Caco-2 (cell line): Measurements from ENCODE around the gene LMAN2L. TPM values are rescaled to one million over a fixed set of nuclear protein-coding genes. Genes with fewer than 3 reads are reported as not detected.

Experiments
- BruUV-seq: library from RNA; stranded (reverse); fragments of 400-500 nt; replicated peaks from 2 replicates; lab custom pipeline; 2021; lab: Mats Ljungman, UMichigan
- CTCF ChIA-PET: fragments of 300-600 bp; sonication (Branson Sonifier 250); formaldehyde crosslinking; loops from one replicate; lab custom pipeline; 2022; ENCODE audit warnings: antibody characterized with exemption; lab: Charles Lee
- POLR2A ChIA-PET: fragments of 300-600 bp; sonication (Branson Sonifier 250); formaldehyde crosslinking; loops from one replicate; lab custom pipeline; 2022; ENCODE audit warnings: antibody characterized with exemption; lab: Charles Lee
- DNase-seq, 2 experiments: peaks; one replicate each; pipeline versions ENCODE4 v3.0.0 to v3.0.0-alpha.2; 2020 to 2022
- H3K27me3 ChIP-seq: replicated peaks from 2 replicates; pipeline ENCODE4 v1.6.0; 2011; ENCODE audit warnings: low read length; ENCODE audit not compliant: control insufficient read depth, insufficient read depth
- H3K36me3 ChIP-seq: 2 replicates; pipeline ENCODE4 v1.5.1; 2011; ENCODE audit warnings: low read length; ENCODE audit not compliant: control insufficient read depth, insufficient read depth
- H3K4me1 ChIP-seq: fragments of 250-450 bp; sonication (Bioruptor Pico); 2 replicates; pipeline ENCODE4 v1.5.1; 2020; ENCODE audit warnings: mild to moderate bottlenecking
- H3K4me3 ChIP-seq: 2 replicates; pipeline ENCODE4 v1.5.1; 2011; ENCODE audit warnings: low read depth, mild to moderate bottlenecking, control low read depth, low read length
- H3K9me3 ChIP-seq: fragments of 250-450 bp; sonication (Bioruptor Pico); 2 replicates; pipeline ENCODE4 v1.5.1; 2020; ENCODE audit warnings: mild to moderate bottlenecking, moderate library complexity
- H3K27ac Mint-ChIP-seq: one replicate; pipeline ENCODE4 v1.8.0; 2022; ENCODE audit warnings: mixed read lengths; ENCODE audit not compliant: unreplicated experiment
- H3K27me3 Mint-ChIP-seq: one replicate; pipeline ENCODE4 v1.8.0; 2022; ENCODE audit warnings: mixed read lengths; ENCODE audit not compliant: insufficient read depth, unreplicated experiment
- H3K36me3 Mint-ChIP-seq: one replicate; pipeline ENCODE4 v1.8.0; 2022; ENCODE audit warnings: mild to moderate bottlenecking, mixed read lengths; ENCODE audit not compliant: insufficient read depth, unreplicated experiment
- H3K4me1 Mint-ChIP-seq: one replicate; pipeline ENCODE4 v1.8.0; 2022; ENCODE audit warnings: low read depth, mixed read lengths; ENCODE audit not compliant: unreplicated experiment
- H3K4me3 Mint-ChIP-seq: one replicate; pipeline ENCODE4 v1.8.0; 2022; ENCODE audit warnings: mild to moderate bottlenecking, moderate library complexity, mixed read lengths; ENCODE audit not compliant: unreplicated experiment
- H3K9me3 Mint-ChIP-seq: one replicate; pipeline ENCODE4 v1.8.0; 2022; ENCODE audit warnings: mixed read lengths; ENCODE audit not compliant: unreplicated experiment
- CTCF ChIP-seq, 2 experiments: fragments of 200-600 bp in 1 of 2; IDR thresholded peaks; 1 replicate in 1 of 2; 2 replicates in 1 of 2; pipeline versions ENCODE4 v1.5.1 to v1.8.0; 2011 to 2022; ENCODE audit warnings: antibody characterized with exemption in 1 of 2, control low read depth in 1 of 2, inconsistent platforms in 1 of 2, low read depth in 1 of 2, low read length in 1 of 2, mild to moderate bottlenecking in 1 of 2, moderate library complexity in 1 of 2; ENCODE audit not compliant: insufficient read depth in 1 of 2, severe bottlenecking in 1 of 2, unreplicated experiment in 1 of 2
- intact Hi-C: fragments of 100-400 bp; cut with micrococcal nuclease; formaldehyde crosslinking; loops from one replicate; pipeline ENCODE4 v1.10.0; 2022; ENCODE audit not compliant: unreplicated experiment
- total RNA-seq: library from RNA; stranded (reverse); gene quantifications from 2 replicates; pipeline ENCODE4 v1.2.3, GENCODE V29; 2022

Gene LMAN2L
- total RNA-seq, 1 experiment from 2014 or later: 27.4 TPM

DNA sequence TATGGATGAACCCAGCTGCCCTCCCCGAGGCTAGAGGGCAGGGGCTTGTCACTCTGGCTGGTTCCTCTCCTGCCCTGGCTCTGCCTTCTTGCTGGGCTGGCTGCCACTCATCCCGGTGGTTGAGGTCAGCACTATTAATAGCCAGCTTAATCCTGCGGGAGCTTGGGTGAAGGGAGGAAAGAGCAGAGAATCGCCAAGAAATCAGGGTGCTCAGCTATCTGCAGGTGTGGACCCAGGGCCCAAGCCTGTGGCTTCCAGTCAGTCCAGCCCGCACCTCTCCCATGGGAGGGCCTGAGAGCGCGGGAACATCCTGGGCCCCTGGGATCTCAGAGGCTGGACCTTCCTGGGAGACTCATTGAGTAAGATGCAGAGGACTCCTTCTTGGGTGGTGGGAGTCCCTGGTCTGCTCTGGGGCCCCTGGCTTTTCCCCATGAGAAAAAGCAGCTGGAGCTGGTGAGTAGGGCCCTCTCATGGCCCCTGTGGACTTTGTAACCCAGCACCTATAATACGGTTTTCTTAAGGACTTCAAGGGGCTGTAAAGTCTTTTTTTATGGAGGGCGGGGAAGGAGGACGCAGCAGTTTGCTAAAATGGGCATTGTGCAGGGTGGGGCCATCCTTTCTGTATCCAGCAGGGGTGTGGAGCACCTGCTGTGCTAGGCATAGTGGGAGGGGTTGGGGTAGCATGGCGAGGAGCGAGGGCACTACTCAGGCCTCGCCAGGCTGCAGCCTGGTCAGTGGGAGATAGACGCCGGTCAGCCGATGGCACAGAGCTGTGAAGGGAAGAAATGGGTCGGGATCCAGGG is 48.8 kb upstream of the LMAN2L start:
- intact Hi-C loops: loop anchor here (1.0 kb wide), 1 partner anchor 24 kb away; no protein-coding TSS in a partner anchor
- H3K27me3 ChIP-seq: no peaks in the 10 kb centered on the region
- peak in 1 of 2 experiments; percentile 3 for TF ChIP-seq CTCF (IDR thresholded peaks at IDR 0.05; ENCODE audit: insufficient read depth in 1 of 2, low read depth in 1 of 2, low read length in 1 of 2, severe bottlenecking in 1 of 2, unreplicated experiment in 1 of 2)
- H3K4me1 Mint-ChIP-seq: peaks cover 14% of the 10 kb centered on the region
- no peaks in the 10 kb centered on the region for H3K36me3 ChIP-seq
- H3K27me3 Mint-ChIP-seq: no peaks in the 10 kb centered on the region
- DNase-seq: peak; percentile 47 to 77
- ChIA-PET CTCF (interaction anchor here (0.6 to 1.6 kb wide), 4 partner anchors 21 to 27 kb away, joined by 3 to 8 read pairs (median 4); no protein-coding TSS in a partner anchor), POLR2A (interaction anchor here (0.7 kb wide), 1 partner anchor 49 kb away, joined by 3 read pairs; no protein-coding TSS in a partner anchor)
- no TSS peak for BruUV-seq
- H3K9me3 Mint-ChIP-seq: no peaks in the 10 kb centered on the region
- no peak overlapping the region for H3K4me3 ChIP-seq
- peak overlapping the region; percentile 92 for H3K27ac Mint-ChIP-seq
- H3K36me3 Mint-ChIP-seq: peaks cover 7% of the 10 kb centered on the region
- peaks cover 23% of the 10 kb centered on the region for H3K4me1 ChIP-seq
- H3K9me3 ChIP-seq: no peaks in the 10 kb centered on the region
- peak overlapping the region; percentile 32 for H3K4me3 Mint-ChIP-seq

- ChIA-PET CTCF (interaction anchor here (0.5 kb wide), 1 partner anchor 130 kb away, joined by 3 read pairs; no protein-coding TSS in a partner anchor), POLR2A (no interaction called here)
- peaks cover 23% of the 10 kb centered on the region for H3K4me1 ChIP-seq
- H3K9me3 ChIP-seq: no peaks in the 10 kb centered on the region
- no TSS peak for BruUV-seq
- Mint-ChIP-seq H3K27me3 (no peaks in the 10 kb centered on the region), H3K4me1 (peaks cover 14% of the 10 kb centered on the region), H3K9me3 (no peaks in the 10 kb centered on the region), H3K4me3 (no peak overlapping the region), H3K27ac (no peak overlapping the region), H3K36me3 (peaks cover 7% of the 10 kb centered on the region)
- no peaks in the 10 kb centered on the region for H3K27me3 ChIP-seq
- no peak for TF ChIP-seq CTCF (IDR thresholded peaks at IDR 0.05; ENCODE audit: insufficient read depth in 1 of 2, low read depth in 1 of 2, low read length in 1 of 2, severe bottlenecking in 1 of 2, unreplicated experiment in 1 of 2)
- H3K36me3 ChIP-seq: no peaks in the 10 kb centered on the region
- no peak overlapping the region for H3K4me3 ChIP-seq
- intact Hi-C loops: no loop called here
- no peak for DNase-seq
Observed at GRCh38 chr2:96787411-96787810, 47.5 kb upstream of the LMAN2L start.

- POLR2A ChIA-PET: interaction anchor here (0.8 kb wide), 1 partner anchor 22 kb away, joined by 3 read pairs; no protein-coding TSS in a partner anchor
- BruUV-seq: no TSS peak
- Histone ChIP-seq H3K4me1 (peaks cover 13% of the 10 kb centered on the region), H3K4me3 (no peak overlapping the region), H3K27me3 (no peaks in the 10 kb centered on the region), H3K9me3 (no peaks in the 10 kb centered on the region), H3K36me3 (no peaks in the 10 kb centered on the region)
- H3K4me3 Mint-ChIP-seq: no peak overlapping the region
- H3K4me1 Mint-ChIP-seq: peaks cover 4% of the 10 kb centered on the region
- CTCF ChIA-PET: interaction anchor here (1.6 kb wide), 1 partner anchor 22 kb away, joined by 6 read pairs; the partner anchor contains the start of gene CNNM4
- no peaks in the 10 kb centered on the region for H3K27me3 Mint-ChIP-seq
- intact Hi-C loops: no loop called here
- no peak overlapping the region for H3K27ac Mint-ChIP-seq
- no peaks in the 10 kb centered on the region for H3K9me3 Mint-ChIP-seq
- no peak for DNase-seq
- peaks cover 6% of the 10 kb centered on the region for H3K36me3 Mint-ChIP-seq
- TF ChIP-seq CTCF (IDR thresholded peaks at IDR 0.05; ENCODE audit: insufficient read depth in 1 of 2, low read depth in 1 of 2, low read length in 1 of 2, severe bottlenecking in 1 of 2, unreplicated experiment in 1 of 2): no peak
Observed at GRCh38 chr2:96783388-96783787, 43.5 kb upstream of the LMAN2L start.
